ENCODE data around the gene GDNF. TPM values are rescaled to one million over a fixed set of nuclear protein-coding genes. Genes with fewer than 3 reads are reported as not detected.

Gene GDNF
- total RNA-seq, 1 donor from 2014 or later = 0.51 TPM

DNA sequence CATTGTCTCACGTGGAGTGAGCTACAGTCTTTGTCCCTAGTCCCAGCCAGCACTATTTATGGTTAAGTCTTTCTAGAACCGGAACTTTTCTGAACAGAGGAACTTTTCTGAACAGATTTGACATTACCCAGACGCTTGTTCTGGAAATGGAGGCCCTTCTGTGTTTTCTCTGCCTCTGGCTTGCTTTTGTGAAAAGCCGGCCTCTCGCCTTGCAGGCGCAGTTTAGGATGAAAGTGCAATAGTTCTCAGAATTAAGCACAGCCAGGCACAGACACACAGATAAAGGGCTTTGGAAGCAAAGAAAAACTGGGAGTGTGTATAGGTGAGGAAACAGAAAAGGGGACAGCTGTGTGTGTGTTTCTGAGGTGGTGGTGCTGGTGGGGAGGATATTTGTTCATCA lies 5.9 kb downstream of the GDNF start:
- peak overlapping the region; percentile 83 for H3K4me3 Mint-ChIP-seq (ENCODE audit: unreplicated experiment)
- DNase-seq = no peak
- TF ChIP-seq, protein P1, sequence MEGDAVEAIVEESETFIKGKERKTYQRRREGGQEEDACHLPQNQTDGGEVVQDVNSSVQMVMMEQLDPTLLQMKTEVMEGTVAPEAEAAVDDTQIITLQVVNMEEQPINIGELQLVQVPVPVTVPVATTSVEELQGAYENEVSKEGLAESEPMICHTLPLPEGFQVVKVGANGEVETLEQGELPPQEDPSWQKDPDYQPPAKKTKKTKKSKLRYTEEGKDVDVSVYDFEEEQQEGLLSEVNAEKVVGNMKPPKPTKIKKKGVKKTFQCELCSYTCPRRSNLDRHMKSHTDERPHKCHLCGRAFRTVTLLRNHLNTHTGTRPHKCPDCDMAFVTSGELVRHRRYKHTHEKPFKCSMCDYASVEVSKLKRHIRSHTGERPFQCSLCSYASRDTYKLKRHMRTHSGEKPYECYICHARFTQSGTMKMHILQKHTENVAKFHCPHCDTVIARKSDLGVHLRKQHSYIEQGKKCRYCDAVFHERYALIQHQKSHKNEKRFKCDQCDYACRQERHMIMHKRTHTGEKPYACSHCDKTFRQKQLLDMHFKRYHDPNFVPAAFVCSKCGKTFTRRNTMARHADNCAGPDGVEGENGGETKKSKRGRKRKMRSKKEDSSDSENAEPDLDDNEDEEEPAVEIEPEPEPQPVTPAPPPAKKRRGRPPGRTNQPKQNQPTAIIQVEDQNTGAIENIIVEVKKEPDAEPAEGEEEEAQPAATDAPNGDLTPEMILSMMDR (IDR thresholded peaks at IDR 0.05; ENCODE audit: partially characterized antibody, unreplicated experiment) = no peak
- no peak overlapping the region for H3K27ac Mint-ChIP-seq (ENCODE audit: unreplicated experiment)
- H3K36me3 Mint-ChIP-seq (ENCODE audit: unreplicated experiment) = no peaks in the 10 kb centered on the region
- H3K4me1 Mint-ChIP-seq (ENCODE audit: low read depth, unreplicated experiment) = peaks cover 3% of the 10 kb centered on the region
- H3K9me3 Mint-ChIP-seq (ENCODE audit: unreplicated experiment) = peaks cover 5% of the 10 kb centered on the region
- peaks cover 29% of the 10 kb centered on the region for H3K27me3 Mint-ChIP-seq (ENCODE audit: unreplicated experiment)

DNA sequence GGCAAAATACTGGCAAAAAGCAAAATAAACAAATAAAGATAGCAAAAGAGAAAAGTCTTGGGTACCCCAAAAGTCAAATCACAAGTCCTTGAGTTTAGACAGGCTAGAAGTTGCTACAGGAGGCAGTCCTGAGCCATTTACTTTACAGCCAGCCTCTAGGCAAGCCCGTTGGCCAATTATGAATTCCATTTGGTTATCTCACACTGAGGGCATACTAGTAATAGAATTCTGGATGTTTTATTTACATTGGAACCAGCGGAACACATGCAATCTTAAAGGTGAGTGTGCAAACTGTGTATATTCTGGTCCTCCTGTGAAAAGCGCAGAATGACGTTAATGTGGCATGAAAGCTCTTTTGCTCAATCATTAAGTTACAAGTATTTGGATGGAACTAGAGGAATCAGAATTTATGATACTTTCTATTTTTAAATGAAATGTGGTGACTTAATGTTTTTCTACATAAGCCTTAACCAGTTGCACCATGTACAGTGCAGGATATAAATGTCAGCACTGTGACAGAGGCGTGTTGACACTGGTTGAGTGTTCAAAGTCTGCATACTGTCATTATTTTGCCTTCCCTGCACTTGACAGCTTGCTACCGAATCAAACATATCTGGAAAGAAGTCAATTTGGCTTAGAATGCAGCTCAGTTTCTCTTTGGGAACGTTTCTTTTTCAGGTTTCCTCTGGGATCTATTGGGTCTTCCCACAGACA lies 7.9 kb downstream of the GDNF start:
- H3K4me1 Mint-ChIP-seq (ENCODE audit: low read depth, unreplicated experiment) = peaks cover 3% of the 10 kb centered on the region
- no peak overlapping the region for H3K27ac Mint-ChIP-seq (ENCODE audit: unreplicated experiment)
- H3K9me3 Mint-ChIP-seq (ENCODE audit: unreplicated experiment) = no peaks in the 10 kb centered on the region
- H3K27me3 Mint-ChIP-seq (ENCODE audit: unreplicated experiment) = peaks cover 12% of the 10 kb centered on the region
- no peak for DNase-seq
- H3K4me3 Mint-ChIP-seq (ENCODE audit: unreplicated experiment) = no peak overlapping the region
- no peaks in the 10 kb centered on the region for H3K36me3 Mint-ChIP-seq (ENCODE audit: unreplicated experiment)
- TF ChIP-seq, protein P1 (IDR thresholded peaks at IDR 0.05; ENCODE audit: partially characterized antibody, unreplicated experiment) = no peak

DNA sequence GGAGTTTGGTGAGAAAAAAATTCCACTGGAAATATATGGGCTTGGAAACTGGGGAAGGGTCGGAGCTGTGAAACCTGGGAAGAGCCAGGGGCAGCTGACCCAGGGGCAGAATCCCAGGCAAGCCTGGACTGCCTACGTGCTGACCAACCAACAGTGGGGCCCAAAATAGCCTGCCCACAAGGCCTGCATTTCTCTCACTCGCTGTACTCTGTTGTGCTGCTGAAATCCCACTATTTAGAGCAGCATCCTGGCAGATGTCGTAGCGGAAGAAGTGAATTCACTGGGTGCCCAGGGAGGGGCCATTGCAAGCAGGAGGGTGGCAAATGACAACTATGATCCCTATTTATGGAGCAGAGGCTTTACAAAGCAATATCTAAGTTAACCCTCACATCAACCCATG lies 9.5 kb downstream of the GDNF start:
- H3K9me3 Mint-ChIP-seq (ENCODE audit: unreplicated experiment) = no peaks in the 10 kb centered on the region
- H3K27ac Mint-ChIP-seq (ENCODE audit: unreplicated experiment) = no peak overlapping the region
- TF ChIP-seq, protein P1 (IDR thresholded peaks at IDR 0.05; ENCODE audit: partially characterized antibody, unreplicated experiment) = no peak
- H3K4me1 Mint-ChIP-seq (ENCODE audit: low read depth, unreplicated experiment) = peaks cover 3% of the 10 kb centered on the region
- DNase-seq = no peak
- H3K27me3 Mint-ChIP-seq (ENCODE audit: unreplicated experiment) = peaks cover 13% of the 10 kb centered on the region
- no peaks in the 10 kb centered on the region for H3K36me3 Mint-ChIP-seq (ENCODE audit: unreplicated experiment)
- H3K4me3 Mint-ChIP-seq (ENCODE audit: unreplicated experiment) = no peak overlapping the region

DNA sequence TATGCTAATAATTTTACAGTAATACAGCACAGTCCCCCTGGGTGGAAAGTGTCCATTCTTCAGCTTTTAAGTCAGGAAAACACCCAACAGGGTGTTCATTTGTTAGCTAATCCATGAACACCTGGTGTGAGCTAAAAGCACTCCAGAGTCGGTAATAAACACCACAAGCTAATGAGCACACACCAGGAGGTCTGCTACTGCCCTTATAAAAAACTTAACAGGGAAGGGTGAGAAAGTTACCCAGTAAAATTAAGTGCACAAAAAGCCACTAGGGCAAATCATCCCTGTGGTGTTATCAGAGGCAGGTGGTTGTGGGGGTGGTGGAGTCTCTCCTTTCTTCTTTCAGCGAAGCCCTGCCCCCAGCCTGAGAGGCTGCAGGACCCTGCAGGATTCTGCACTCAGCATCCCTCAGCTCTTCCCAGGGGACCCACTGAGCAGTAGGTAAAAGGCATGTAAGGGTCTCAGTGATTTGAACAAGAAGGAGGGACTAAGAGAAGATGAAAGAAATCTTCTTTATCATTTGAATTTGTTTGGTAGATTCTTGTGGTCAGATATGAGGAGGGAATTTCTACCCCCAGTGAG lies 14.4 kb downstream of the GDNF start:
- Mint-ChIP-seq H3K9me3 (ENCODE audit: unreplicated experiment) (no peaks in the 10 kb centered on the region), H3K4me1 (ENCODE audit: low read depth, unreplicated experiment) (no peaks in the 10 kb centered on the region), H3K36me3 (ENCODE audit: unreplicated experiment) (no peaks in the 10 kb centered on the region), H3K27ac (ENCODE audit: unreplicated experiment) (no peak overlapping the region), H3K27me3 (ENCODE audit: unreplicated experiment) (peaks cover 2% of the 10 kb centered on the region), H3K4me3 (ENCODE audit: unreplicated experiment) (no peak overlapping the region)
- TF ChIP-seq, protein P1 (IDR thresholded peaks at IDR 0.05; ENCODE audit: partially characterized antibody, unreplicated experiment) = no peak
- DNase-seq = no peak

DNA sequence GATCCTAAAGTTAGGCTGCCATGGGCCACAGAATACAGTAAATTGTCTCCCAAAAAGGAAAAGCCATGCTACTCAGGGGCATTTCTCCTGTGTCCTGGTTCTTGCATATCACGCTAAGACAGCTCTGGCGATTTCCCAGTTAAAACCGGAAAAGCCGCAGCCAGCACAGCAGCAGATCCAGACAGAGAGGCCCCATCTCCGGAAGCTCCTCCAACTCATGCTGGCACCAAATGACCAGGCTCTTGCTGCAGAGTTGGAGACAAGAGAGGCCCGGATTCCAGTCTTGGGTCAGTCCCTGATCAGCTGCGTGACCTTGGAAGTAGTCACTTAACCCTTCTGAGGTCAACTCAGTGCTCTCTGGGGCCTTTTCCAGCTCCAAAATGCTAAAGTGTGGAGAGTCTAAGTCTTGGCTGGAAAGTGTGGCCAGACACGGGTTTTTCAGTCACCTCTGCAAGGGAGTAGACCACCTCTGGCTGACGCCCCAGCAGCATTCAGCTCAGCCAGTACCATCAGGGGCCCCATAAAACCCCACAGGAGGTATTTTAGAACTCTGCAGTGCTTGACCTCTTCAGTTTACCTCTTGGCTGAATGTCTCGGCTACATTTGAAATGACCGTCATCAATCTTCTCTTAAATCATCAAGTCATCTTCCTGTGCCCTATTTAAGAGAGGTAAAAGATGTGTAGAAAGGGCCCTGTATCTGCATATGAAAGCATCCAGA lies 16.2 kb downstream of the GDNF start:
- Mint-ChIP-seq H3K4me1 (ENCODE audit: low read depth, unreplicated experiment) (no peaks in the 10 kb centered on the region), H3K36me3 (ENCODE audit: unreplicated experiment) (no peaks in the 10 kb centered on the region), H3K9me3 (ENCODE audit: unreplicated experiment) (no peaks in the 10 kb centered on the region), H3K27me3 (ENCODE audit: unreplicated experiment) (peaks cover 2% of the 10 kb centered on the region), H3K4me3 (ENCODE audit: unreplicated experiment) (no peak overlapping the region), H3K27ac (ENCODE audit: unreplicated experiment) (no peak overlapping the region)
- DNase-seq = no peak
- TF ChIP-seq, protein P1 (IDR thresholded peaks at IDR 0.05; ENCODE audit: partially characterized antibody, unreplicated experiment) = no peak

Measured in glutamatergic neuron (in vitro differentiated cells).